Heart left ventricle (tissue), 13 donors: ENCODE data around the gene JSRP1.
A peak's percentile ranks its signal among the peaks of the same experiment; 100 is the strongest.

Source experiments
- POLR2A ChIP-seq, 2 donors: fragments of 450-650 bp; IDR thresholded peaks; one replicate each; pipeline ENCODE4 v1.6.1; 2017; ENCODE audit warnings: antibody characterized with exemption in 2 of 2, mild to moderate bottlenecking in 2 of 2, moderate library complexity in 2 of 2
- TF ChIP-seq, protein P1 (sequence below), 12 donors: fragments of 200-600 bp; sonication (generic) in 4 of 12; IDR thresholded peaks; one replicate each; pipeline versions ENCODE4 v1.5.0 to v1.8.0; 2018 to 2022; ENCODE audit warnings: antibody characterized with exemption in 12 of 12, mild to moderate bottlenecking in 5 of 12
- donor health status: ischemic (EF 13 %, LVEDD 7.1; RV severe dilation, severe dysfunction).
- donor health status: DM: no; HTN: yes; CAD: no.
- donor health status: DM: no; HTN: no; CAD: no.
- donor health status: ischemic (EF 25% LVEDD 6.9; RV normal size, moderate dysfunction).
- donor health status: ischemic (EF 25% LVEDD 5.7; RV mildly dilated, moderate dysfunction).
- donor health status: ischemic (EF 35%, LVEDD 5.7; RV mildly dilated, moderate dysfunction).
- donor health status: nonischemic (EF 11% LVEDD 7.7; RV severe dilation, severe dysfunction).
- donor health status: DM: yes; HTN: yes; CAD: no.
- donor health status: PGD.
- donor health status: ischemic (EF 29% LVEDD 5.4; RV normal size, mild dysfunction).
- donor health status: nonischemic (EF 23%, LVEDD 6.1; RV moderate dilation, normal function).

DNA sequence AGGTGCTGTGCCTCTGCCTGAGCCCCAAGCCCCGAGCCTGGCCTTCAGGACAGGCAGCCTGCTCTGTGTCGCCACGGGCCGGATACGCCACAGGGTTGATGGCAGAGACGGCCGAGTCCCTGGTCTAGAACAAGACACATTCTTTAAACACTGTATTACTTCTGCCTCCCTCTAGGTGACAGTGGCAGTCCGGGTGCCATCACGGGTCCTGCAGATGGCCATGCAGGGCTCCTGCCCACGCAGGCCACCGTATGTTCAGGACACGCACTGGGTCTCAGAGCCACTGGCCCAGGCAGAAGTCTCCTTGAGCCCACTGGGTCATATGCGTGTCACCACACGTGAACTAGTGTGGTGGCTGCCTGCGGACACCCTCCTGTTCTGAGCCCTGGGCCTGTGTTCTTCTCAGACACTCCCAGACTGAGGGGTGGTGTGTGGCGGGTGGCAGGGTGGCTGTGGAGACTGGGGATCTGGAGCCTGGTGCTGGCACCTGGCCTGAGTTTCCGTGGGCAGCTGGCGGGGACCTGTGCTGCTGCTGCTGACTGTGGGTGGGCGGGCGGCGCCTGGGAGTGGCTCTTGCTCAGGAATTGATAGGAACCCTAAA lies 24.5 kb downstream of the JSRP1 start:
- TF ChIP-seq POLR2A (IDR thresholded peaks at IDR 0.05): no peak
- TF ChIP-seq, protein P1, sequence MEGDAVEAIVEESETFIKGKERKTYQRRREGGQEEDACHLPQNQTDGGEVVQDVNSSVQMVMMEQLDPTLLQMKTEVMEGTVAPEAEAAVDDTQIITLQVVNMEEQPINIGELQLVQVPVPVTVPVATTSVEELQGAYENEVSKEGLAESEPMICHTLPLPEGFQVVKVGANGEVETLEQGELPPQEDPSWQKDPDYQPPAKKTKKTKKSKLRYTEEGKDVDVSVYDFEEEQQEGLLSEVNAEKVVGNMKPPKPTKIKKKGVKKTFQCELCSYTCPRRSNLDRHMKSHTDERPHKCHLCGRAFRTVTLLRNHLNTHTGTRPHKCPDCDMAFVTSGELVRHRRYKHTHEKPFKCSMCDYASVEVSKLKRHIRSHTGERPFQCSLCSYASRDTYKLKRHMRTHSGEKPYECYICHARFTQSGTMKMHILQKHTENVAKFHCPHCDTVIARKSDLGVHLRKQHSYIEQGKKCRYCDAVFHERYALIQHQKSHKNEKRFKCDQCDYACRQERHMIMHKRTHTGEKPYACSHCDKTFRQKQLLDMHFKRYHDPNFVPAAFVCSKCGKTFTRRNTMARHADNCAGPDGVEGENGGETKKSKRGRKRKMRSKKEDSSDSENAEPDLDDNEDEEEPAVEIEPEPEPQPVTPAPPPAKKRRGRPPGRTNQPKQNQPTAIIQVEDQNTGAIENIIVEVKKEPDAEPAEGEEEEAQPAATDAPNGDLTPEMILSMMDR (IDR thresholded peaks at IDR 0.05): peak in 3 of 12 donors; percentile 7 to 23 (median 8)
